ENCODE results near the gene NOD2. TPM values are rescaled to one million over a fixed set of nuclear protein-coding genes. Genes with fewer than 3 reads are reported as not detected.

NOD2 gene
- total RNA-seq, 1 experiment from 2014 or later: 0.17 TPM

- Histone ChIP-seq H2AFZ (ENCODE audit: low read length) (no peak overlapping the region), H3K27me3 (ENCODE audit: insufficient read depth, low read length) (no peaks in the 10 kb centered on the region), H2BK15ac (ENCODE audit: low read depth, low read length) (no peak overlapping the region), H3K9ac (ENCODE audit: extremely low read depth, insufficient read length, low read length) (no peak overlapping the region), H3K4ac (ENCODE audit: low read depth, low read length) (no peak overlapping the region), H3K27ac (ENCODE audit: insufficient read length, low read depth, low read length) (no peak overlapping the region), H3K14ac (ENCODE audit: insufficient read depth, low read length) (no peak overlapping the region), H2BK120ac (ENCODE audit: low read depth, low read length, poor library complexity, severe bottlenecking) (no peak overlapping the region), H3T11ph (ENCODE audit: low read length) (no peak overlapping the region), H3K56ac (ENCODE audit: insufficient read length, low read depth, low read length) (no peak overlapping the region), H3K18ac (ENCODE audit: insufficient read length, low read depth, low read length) (no peak overlapping the region), H3K79me2 (ENCODE audit: insufficient read depth, low read length) (no peaks in the 10 kb centered on the region), H2BK12ac (ENCODE audit: insufficient read length, low read depth, low read length) (no peak overlapping the region), H4K8ac (replicated peaks; ENCODE audit: insufficient read length, low read depth, low read length) (no peak overlapping the region), H3K4me1 (ENCODE audit: insufficient read depth, low read length) (no peaks in the 10 kb centered on the region), H2BK20ac (ENCODE audit: low read depth, low read length, poor library complexity, severe bottlenecking) (no peak overlapping the region), H2BK5ac (ENCODE audit: insufficient read length, low read length) (no peak overlapping the region), H3K9me3 (ENCODE audit: control insufficient read depth, low read depth, low read length) (no peaks in the 10 kb centered on the region), H4K5ac (ENCODE audit: insufficient read length, low read depth, low read length) (no peak overlapping the region), H3K23ac (ENCODE audit: insufficient read length, low read depth, low read length) (no peak overlapping the region), H4K91ac (ENCODE audit: insufficient read length, low read depth, low read length) (no peak overlapping the region), H3K4me2 (ENCODE audit: insufficient read depth, insufficient read length, low read length) (no peak overlapping the region), H4K20me1 (ENCODE audit: control insufficient read depth, insufficient read depth, insufficient read length) (no peaks in the 10 kb centered on the region), H3K23me2 (ENCODE audit: insufficient read length, low read depth, low read length, poor library complexity, severe bottlenecking) (no peaks in the 10 kb centered on the region), H3K79me1 (ENCODE audit: insufficient read depth, low read depth, low read length, poor library complexity, severe bottlenecking) (no peaks in the 10 kb centered on the region), H2AK5ac (ENCODE audit: insufficient read length, low read length) (no peak overlapping the region)
- peaks cover under 1 to 3% (median 1%) of the 10 kb centered on the region in 3 experiments; a peak in 6 of 7 replicates for H3K36me3 Mint-ChIP-seq (ENCODE audit: insufficient read depth in 1 of 3, low read depth in 3 of 3)
- peaks cover 3% of the 10 kb centered on the region for H3K27me3 Mint-ChIP-seq (ENCODE audit: low read depth)
- DNase-seq: no peak
- peak; percentile 35; the same call in 2 of the 3 replicates for TF ChIP-seq CTCF (conservative IDR thresholded peaks at IDR 0.05)
- peaks cover 2 to 4% of the 10 kb centered on the region in 2 experiments; a peak in 1 of 4 replicates for H3K4me1 Mint-ChIP-seq
- H3K4me3 Mint-ChIP-seq: no peak overlapping the region
- no peak overlapping the region for H3K27ac Mint-ChIP-seq
- peaks cover 4 to 6% of the 10 kb centered on the region in 2 experiments for H3K9me3 Mint-ChIP-seq
- no CpG with 5 or more reads among the region's 5 CpGs for WGBS (ENCODE audit: extremely low coverage, insufficient read length, low lambda C conversion rate)
Observed at GRCh38 chr16:50709980-50710379, 16.6 kb downstream of the NOD2 start.

Measured in H9 (cell line).